HG02884 (cell line): Measurements from ENCODE around the gene EIF2AK3.
A peak's percentile ranks its signal among the peaks of the same experiment; 100 is the strongest.
"Not testable (repeated sequence)": the region's sequence is repeated elsewhere in the genome, so short reads cannot be mapped to it uniquely, and the experiment has no call there.

Experiments
- ATAC-seq: cut with Tn5 transposase; IDR thresholded peaks from one replicate; pipeline ENCODE4 v1.9.1; 2021; ENCODE audit warnings: mild to moderate bottlenecking, moderate library complexity; ENCODE audit not compliant: unreplicated experiment

Gene EIF2AK3

DNA sequence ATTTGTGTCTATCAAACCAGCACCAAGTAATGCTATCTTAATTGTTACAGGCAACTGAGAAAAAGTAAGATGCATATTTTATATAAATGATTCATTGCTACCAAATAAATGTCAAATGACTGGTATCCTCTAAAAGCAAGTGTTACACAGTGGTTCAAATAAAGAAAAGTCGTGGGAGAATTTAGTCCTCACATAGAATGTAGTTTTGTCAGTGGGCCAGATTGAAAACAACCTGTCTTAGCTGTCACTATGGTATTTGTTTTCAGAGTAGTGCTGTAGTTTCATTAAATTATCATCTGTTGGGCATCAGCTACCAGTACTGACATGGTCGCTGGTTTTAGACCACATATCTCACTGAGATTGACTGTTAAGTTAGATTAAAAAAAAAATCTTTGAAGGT, 10.2 kb upstream of the EIF2AK3 start:
- ATAC-seq: no peak

DNA sequence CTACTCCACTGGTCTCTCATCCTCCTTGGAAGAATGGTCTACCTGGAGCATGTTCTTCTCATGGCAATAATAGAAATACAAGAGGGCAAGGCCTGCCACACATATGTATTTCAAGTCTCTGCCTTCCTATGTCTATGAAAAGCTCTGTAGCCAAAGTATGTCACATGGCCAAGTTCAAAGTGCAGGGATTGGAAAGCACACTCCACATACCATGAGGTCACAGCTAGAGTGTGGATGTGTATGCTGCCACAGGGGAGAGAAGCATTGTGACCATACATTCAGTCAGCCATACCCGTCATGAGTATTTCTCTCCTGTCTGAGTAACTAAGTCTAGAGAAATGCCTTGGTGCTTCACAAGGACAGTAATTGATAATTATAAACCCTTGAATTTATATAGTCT, 8.8 kb upstream of the EIF2AK3 start:
- ATAC-seq: no peak

DNA sequence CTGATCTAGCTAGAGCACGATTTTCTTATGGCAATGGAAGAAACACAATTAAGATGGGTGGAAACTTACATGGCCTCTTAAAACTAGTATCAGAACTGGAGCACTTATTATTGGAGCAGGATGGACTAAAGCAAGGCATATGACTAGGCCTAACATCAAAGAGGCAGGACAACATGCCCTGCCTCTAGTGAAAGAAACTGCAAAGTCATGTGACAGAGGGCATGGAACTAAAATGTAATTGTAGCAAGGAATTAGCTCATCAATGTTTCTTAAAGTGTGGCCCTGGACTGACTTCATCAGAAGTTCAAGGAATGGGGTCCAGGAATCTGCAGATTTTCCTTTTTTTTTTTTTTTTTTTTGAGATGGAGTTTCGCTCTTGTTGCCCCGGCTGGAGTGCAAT, 5.3 kb upstream of the EIF2AK3 start:
- ATAC-seq: no peak

DNA sequence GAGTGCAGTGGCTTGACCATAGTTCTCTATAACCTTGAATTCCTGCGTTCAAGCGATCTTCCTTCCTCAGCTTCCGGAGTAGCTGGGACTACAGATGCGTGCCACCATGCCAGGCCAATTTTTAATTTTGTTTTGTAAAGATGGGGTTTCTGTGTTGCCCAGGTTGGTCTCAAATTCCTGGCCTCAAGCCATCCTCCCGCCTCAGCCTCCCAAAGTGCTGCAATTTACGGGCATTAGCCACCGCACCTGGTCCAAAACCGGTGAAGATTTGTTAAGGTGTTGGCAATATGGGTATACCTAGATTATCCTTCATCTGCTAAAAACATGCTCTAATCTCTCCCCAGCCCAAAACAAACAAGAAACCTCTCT, 1.3 kb upstream of the EIF2AK3 start:
- no peak for ATAC-seq

DNA sequence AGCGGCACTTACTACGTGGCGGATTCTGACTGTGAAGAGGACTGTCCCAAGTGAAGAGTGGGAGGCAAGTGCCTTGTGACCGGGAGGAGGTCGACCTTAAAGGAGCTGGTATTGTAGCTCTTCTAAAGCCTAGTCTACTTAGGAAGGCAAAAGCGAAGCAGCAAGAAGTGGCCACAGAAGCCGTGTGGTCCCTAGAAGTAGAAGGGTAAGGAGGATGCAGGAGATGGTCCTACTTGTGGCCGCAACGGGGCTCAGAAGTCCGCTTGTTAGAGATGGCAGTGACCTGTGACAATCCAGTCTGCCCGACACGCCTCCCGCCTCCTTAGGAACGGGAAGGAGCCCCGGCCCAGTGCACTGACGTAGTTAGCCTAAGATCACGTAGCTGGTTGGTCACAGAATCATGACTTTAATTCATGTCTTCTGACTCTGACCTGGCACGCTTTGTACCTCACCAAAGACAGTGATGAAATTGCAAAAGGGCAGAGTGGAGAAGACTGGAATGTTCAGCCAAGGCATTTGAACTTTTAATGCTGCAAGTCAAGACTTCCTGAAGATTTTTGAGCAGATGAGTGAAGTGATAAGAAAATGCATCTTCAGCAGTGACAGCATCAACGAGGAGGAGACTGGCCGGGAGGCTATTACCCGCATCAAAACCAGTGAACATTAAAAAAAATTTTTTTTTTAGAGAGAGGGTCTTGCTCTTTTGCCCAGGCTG, 749 bp upstream of the EIF2AK3 start:
- peak; percentile 29 for ATAC-seq

DNA sequence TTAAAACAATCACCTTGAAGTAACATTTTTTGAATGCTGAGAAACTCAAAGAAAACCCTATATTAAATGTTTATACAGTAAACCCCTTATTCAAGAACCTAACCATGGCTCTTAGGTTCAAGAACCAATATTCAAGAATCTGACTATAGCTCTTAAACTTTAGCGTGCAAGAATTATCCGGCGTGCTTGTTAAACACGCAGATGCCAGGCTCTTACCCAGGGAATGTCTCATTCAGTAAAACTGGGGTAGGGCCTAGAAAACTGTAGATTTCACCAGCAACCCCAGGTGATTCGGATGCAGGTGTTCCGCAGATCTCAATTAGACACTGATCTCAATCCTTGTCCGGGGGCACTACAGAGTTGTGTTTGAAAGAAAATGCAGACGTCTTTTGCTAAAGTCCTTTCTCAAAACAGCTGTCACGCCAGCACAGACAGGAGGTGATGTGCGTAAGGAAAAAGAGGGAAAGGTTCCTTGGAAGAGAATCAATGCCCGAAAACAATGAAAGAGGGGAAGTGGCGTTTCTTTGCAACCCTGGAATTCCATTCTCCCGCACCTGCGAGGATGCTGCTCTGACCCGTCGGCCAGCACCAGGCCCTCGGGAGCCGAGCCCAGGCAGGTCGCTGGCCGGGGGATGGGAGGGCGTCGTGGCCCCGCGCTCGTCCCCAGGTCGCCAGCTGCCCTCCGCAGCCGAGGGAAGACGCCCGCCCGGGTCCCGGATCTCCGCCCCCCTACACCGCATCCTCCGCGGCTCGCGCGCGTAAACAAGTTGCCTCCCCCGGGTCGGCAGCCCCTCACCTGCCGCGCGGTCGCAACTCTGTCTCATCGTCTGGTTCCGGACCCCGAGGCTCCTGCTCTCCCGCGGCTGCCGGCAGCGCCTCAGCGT, 851 bp downstream of the EIF2AK3 start:
- peak; percentile 0 for ATAC-seq

DNA sequence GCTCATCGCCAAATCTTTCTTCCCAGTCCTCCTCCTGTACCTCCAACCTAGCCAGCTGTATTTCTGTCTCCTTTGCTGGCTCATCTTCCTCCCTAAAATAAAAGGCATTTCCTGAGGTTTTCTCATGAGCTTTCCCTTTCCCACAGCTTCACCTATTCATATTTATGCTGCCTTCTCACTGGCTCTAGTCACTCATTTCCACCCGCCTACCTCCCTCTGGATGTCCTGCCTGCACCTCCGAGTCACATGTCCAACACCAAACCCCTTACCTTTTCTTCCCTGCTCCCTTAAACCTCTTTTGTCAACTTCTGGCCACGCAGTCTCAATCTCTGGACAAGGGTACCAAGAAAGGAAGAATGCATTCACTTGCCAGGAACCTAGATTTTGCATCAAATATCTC, 2.8 kb downstream of the EIF2AK3 start:
- no peak for ATAC-seq

DNA sequence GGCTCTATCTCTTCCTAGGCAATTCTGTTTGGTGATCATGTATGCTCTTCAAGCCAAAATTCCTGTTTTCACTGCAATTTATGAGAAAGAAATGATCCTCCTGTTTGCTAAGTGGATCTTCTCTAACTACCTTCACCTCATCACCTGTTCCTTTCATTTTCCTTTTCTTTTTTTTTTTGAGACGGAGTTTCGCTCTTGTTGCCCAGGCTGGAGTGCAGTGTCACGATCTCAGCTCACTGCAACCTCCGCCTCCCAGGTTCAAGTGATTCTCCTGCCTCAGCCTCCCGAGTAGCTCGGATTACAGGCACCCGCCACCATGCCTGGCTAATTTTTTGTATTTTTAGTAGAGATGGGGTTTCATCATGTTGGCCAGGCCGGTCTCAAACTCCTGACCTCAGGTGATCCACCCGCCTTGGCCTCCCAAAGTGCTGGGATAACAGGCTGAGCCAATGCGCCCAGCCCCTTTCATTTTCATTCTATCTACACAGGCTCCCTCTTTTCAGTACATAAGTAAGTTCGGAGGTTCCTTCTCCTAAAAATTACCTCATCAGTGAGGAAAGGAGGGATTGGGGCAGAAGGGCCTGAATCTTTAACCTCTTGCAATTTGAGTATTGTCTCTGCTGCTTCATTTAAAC, 3.3 kb downstream of the EIF2AK3 start:
- not testable (repeated sequence) for ATAC-seq

DNA sequence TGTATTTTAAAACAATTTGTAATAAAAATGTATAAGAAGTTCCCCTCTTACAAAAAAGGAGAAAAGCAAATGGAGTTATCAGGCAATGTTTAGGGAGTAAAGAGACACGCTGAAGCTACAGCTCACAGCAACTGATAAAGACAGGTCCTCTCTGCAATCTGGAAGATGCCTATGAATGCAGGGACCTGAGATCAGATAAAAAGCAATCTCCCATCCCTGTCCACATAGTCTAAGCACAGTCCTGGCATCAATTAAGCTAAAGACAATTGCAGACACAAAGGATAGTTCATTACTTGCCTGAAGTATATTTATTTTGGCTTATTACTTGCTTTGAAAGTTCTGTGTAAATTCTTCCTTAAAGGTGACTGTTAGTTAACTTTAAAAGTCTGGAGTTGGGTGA, 5.0 kb downstream of the EIF2AK3 start:
- no peak for ATAC-seq

DNA sequence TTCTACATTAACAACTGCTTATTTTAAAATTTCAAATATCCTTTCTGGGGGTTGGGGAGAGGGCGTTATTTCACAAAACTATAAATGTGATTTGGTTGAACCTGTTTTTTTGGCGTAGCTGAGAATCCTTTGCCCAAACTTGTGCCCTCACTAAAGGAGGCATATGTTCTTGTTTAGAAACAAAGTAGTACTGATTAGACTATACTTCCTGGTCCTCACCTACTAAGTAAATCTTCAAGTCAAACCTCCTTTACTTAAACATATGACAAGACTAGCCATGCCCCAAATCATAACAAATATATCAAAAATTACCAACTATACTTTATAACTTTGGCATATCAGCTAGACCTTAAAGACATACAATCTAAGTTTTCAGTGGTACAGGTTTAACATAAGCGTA, 5.8 kb downstream of the EIF2AK3 start:
- ATAC-seq: no peak

DNA sequence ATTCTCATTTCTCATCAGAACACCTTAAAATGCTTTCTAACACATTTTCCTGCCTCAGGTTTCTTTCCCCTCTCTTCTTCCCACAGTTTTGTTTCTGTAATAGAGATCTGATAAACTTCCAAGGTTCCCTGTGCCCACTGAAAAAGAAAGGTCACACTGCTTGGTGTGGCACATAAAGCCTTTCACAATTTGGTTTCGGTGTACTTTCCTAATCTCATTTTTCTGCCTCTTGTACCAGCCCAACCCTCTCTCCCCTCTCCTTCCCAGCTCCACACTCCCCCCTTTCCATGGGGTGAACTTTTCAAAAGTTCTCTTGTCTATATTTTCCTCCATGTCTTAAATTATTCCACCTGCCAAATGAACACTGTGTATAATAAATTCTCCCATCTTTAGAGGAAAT, 7.2 kb downstream of the EIF2AK3 start:
- no peak for ATAC-seq

DNA sequence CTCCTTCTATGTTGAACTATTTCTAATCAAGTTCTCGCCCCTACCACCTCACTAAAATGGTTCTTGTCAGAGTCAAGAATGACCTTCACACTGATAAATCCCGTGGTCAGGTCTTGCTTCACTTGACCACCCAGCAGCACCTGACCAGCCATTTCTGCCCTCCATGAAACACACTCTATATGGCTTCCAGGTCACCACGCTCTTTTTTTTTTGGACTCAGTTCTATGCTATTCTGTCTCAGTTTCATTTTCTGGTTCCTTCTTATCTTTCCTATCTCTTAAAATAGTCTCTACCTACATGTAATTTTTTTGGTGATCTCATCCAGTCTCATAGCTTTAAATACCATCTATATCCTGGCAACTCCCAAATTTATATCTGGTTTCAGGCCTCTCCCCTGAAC, 11.4 kb downstream of the EIF2AK3 start:
- ATAC-seq: peak; percentile 48

DNA sequence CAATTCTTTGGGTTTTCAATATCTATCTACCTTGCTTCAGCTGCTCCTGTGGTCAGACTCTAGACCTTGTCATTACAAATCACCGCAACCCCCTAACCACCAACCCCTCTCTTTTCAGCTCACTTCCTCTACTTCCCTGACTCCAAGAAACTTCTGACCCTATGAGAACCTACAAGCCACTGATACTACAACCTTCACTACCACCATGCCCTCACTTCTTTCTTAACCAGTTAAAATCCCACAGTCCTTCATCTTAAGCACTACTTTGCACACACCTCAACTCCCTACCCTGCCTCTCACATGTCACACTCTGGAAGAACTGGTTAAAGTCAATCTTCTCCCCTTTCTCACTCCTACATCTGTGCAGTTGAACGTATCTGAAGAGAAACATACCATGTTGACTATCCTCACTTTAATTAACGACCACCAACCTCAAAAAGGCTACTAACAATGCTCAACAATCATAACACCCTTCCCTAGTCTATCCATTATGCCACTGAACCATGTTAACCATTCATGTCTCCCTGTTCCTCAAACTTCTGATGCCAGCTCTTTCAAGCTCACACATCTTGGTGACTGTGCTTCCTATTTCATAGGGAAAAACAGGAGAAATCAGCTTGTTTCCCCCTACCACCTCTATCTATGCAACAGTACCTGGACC, 12.6 kb downstream of the EIF2AK3 start:
- peak; percentile 74 for ATAC-seq

DNA sequence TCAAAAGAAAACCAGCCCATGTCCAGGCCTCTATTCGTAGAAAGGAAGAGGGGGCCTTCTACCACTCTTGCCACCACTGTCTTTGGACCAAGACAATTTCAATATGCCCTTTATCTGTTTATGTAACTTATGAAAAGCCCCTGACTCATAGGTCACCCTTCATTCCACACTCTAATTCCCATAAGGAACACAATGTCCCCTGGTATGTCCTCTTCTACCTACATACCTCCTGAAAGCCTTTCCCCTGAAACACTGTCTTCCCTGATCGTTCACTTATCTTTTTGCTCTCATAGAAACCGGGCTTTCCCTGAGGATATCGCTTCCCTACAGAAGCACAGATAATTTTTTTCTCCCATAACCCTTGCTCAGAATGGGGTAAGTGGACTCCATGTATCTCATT, 13.3 kb downstream of the EIF2AK3 start:
- no peak for ATAC-seq

DNA sequence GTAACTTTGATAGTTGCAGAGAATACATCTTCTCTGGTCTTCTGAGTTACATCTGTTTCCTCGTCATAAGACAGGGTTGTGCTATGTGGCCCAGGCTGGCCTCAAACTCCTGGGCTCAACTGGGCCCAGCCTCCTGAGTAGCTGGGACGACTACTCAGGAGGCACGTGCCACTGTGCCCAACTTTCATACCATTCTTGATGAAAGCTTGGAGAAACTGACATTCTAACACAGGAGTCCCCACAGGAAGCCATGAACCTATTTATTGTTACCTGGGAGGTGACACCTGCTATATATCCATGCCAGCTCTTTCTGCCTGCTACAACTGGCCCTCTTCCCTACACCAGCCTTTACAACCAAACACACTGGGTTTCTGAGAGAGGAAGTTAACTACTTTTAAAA, 19.1 kb downstream of the EIF2AK3 start:
- ATAC-seq: no peak

DNA sequence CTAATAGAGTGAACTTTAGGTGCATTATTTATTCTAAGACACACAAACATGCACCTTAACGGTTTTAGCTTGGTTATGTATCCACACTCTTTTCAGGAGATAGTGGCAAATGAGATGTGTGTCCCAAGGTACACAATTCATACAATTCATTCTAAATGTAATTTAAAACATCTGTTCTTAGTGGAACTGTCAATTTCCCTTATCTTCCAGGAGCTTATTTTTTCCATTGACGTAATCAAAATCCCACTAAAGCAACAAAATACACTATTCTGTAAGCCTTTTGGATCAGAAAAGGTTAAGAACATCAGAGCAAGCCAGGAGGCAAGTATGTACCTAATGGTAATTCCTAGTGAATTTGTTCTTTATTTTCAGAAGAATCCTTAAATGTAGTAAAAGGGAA, 19.8 kb downstream of the EIF2AK3 start:
- no peak for ATAC-seq

DNA sequence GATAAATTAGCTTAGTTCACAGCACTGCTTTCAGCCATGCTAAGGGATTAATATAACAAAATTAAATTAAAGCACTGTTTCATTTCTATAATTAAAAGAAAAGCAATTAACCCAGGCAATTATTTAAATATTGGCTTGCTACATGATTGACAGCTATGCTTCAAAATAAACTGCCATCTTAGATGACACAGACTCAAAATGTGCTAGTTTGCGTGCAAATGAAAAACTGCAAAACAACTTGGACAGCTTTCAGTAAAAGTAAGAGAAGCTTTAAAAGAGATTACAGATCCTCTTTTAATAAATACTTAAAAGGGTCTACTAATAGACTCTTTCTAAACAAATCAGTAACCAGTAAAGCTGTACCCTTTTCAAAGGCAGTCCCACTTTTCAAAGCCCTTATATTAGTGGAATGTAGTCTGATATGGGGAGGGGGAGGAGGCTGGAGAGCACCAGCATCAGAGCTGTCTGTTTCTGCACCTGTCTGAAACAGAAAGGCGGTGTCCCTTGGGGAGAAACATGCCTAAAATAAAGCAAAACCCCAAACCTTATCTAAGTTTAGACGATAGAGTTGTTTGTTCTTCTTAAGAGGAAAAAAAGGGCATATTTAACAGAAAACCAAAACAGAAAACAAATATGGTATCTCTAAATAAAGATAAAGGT, 20.8 kb downstream of the EIF2AK3 start:
- ATAC-seq: peak; percentile 76

DNA sequence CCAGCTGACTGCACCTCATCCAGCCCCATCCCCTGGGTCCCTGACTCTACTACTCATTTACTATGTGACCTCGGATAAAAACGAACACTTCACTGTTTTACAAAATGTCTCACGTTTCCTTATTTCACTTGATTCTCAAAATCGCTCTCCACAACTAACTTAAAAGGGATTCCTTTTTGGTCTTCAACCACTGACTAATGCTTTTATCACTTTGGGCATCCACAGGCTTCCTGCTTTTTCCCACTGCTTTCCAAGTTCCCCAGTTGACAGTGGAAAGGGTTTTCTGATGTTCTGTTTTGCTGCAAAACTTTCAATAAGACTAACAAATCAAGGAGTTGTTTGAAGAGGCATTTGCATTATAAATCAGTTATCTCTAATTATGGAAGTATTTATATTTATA, 24.1 kb downstream of the EIF2AK3 start:
- ATAC-seq: no peak

DNA sequence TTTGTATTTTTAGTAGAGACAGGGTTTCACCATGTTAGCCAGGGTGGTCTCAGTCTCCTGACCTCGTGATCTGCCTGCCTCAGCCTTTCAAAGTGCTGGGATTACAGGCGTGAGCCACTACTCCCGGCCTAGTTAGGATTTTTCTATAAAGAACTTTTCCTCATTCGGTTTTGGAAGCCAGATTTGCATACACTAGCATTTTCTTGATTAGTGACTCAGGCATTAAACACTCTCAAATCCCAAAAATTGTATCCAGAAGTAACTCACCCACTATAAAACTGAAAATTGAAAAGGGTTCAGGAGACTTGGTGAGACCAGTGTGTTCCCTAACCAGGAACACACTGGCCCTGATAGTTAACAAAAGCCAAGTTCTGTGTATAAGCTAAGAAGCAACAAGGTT, 25.2 kb downstream of the EIF2AK3 start:
- ATAC-seq: no peak

DNA sequence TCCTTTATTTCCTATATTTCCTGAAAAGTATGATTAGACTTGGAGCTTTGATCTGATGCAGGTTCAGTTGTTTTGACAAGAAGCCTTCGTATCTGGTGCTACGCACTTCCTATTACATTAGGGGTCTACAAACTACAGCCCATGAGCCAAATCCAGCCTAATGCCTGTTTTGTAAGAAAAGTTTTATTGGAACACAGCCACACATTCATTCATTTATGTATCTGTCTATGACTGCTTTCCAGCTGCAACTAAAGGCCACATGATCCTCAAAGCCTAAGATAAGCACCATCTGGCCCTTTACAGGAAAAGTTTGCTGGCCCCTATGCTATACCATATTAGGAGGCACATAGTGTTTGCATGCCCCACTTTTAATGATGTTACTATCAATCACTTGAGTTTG, 26.0 kb downstream of the EIF2AK3 start:
- ATAC-seq: no peak

DNA sequence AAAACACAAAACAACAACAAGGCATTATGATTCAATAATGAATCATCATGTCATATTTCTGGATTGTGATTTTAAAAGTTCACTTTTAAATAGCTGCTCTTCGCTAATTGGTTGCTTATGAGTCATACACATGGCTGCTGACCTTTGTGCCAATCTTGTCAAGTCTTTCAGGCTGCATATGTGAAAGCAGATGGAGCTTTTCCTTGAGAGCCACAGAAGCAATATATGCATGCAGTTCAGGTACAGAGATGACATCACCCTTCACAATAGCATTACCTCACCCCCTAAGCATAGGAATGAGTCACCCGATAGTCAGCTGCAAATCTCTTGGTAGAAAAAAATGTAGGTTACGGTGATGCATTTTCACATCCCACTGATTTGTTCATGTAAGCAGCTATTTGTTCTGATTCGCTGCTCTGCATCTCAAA, 27.2 kb downstream of the EIF2AK3 start:
- peak; percentile 98 for ATAC-seq
